Measurements from ENCODE around the gene CHML. TPM values are rescaled to one million over a fixed set of nuclear protein-coding genes. Genes with fewer than 3 reads are reported as not detected.

CHML gene
- total and polyA plus RNA-seq, 10 donors: 2.2 to 14.2 (median 10.6) TPM

DNA sequence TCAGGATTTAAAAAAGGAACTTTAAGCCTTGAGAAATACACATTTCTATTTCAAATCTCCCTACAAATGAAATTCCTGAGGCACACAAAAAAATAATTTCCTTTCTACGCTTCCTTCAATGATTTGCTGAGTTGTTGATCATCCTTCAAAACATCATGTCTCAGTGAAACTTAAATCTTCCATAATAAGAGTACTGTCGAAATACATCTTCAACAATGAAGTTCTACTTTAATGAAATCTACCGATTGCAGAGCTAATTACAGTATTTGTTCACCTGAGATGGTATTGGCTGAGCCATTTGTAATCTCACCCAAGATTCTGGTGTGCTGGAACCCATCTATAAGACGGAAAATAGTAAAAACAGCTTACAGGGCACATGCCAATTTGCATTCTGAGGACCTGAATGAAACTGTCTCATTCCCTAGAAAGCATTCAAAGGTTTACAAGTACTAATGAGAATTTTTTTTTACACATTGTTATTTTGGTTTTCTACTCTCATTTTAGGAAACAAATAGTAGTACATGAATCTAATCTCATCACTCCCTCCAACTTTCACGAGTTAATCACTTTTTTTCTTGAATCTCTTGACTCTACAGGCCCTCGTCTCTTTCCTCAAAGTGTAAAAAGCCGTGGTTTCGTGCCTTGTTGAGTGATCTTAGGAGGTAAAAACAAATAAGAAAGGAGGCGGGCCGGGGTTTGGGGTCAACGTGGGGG lies 1.1 kb downstream of the CHML start:
- DNase-seq: no peak
- H3K4me3 ChIP-seq: peak overlapping the region; percentile 67 to 87 (median 76)
- TF ChIP-seq, protein P1, sequence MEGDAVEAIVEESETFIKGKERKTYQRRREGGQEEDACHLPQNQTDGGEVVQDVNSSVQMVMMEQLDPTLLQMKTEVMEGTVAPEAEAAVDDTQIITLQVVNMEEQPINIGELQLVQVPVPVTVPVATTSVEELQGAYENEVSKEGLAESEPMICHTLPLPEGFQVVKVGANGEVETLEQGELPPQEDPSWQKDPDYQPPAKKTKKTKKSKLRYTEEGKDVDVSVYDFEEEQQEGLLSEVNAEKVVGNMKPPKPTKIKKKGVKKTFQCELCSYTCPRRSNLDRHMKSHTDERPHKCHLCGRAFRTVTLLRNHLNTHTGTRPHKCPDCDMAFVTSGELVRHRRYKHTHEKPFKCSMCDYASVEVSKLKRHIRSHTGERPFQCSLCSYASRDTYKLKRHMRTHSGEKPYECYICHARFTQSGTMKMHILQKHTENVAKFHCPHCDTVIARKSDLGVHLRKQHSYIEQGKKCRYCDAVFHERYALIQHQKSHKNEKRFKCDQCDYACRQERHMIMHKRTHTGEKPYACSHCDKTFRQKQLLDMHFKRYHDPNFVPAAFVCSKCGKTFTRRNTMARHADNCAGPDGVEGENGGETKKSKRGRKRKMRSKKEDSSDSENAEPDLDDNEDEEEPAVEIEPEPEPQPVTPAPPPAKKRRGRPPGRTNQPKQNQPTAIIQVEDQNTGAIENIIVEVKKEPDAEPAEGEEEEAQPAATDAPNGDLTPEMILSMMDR (IDR thresholded peaks at IDR 0.05 in 8 of 11, conservative IDR thresholded peaks at IDR 0.05 in 3 of 11): no peak
- TF ChIP-seq POLR2AphosphoS5 (IDR thresholded peaks at IDR 0.05): no peak
- no peak for TF ChIP-seq POLR2A (IDR thresholded peaks at IDR 0.05)
- intact Hi-C loops (cut with DNase I; ENCODE audit: low total_unique reads): loop anchor here (10.0 kb wide), 1 partner anchor 206 kb away; the partner anchor contains the start of gene EXO1
- WGBS, 5 donors: 7 to 10% (median 8%) methylated on average over 11 of the region's 11 CpGs
- H3K27ac ChIP-seq: peak overlapping the region in 7 of 8 donors; percentile 73 to 93 (median 90)
- H3K4me1 ChIP-seq: peaks cover 18 to 59% (median 41%) of the 10 kb centered on the region in 6 donors
- H3K27me3 ChIP-seq (replicated peaks in 1 of 7): no peaks in the 10 kb centered on the region
- H3K36me3 ChIP-seq: peaks cover 0 to 16% (median 7%) of the 10 kb centered on the region in 6 donors
- H3K9me3 ChIP-seq: peaks cover 0 to 13% (median 4%) of the 10 kb centered on the region in 8 donors

DNA sequence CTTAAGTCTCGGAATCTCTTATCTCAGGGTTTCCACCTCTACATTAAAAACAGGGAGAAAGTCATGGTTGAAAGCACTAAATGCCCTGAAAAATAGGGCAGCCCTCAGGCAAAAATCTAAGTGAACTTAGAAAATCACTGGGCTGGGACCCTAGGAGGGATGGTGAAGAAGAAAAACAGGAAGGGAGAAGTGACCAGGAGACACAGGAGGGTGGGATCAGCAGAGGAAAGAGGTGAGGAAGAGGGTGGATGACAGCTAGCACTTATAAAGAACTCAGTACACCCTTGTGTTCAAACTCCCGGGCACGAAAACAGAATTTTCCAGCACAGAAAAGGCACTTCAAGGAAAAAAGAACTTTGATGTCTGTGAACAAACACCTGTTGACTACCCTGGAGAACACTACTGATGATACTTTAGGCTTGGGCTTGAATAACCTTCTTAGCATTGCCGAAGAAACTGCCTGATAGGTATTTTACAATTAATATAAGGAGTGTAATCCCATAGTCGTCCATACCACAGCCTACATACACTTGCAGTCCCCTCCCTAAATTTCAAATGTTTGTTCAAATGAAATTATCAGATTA lies 2.0 kb downstream of the CHML start:
- no peak for DNase-seq
- Histone ChIP-seq H3K36me3 (peaks cover 0 to 20% (median 8%) of the 10 kb centered on the region in 6 donors), H3K27ac (peak overlapping the region in 2 of 8 donors; percentile 12 to 30), H3K27me3 (replicated peaks in 1 of 7) (no peaks in the 10 kb centered on the region), H3K4me1 (peaks cover 18 to 59% (median 41%) of the 10 kb centered on the region in 6 donors), H3K4me3 (peak overlapping the region in 4 of 8 donors; percentile 7 to 87 (median 78)), H3K9me3 (peaks cover 0 to 9% (median 2%) of the 10 kb centered on the region in 8 donors)
- TF ChIP-seq POLR2AphosphoS5 (IDR thresholded peaks at IDR 0.05): no peak
- TF ChIP-seq, protein P1 (IDR thresholded peaks at IDR 0.05 in 8 of 11, conservative IDR thresholded peaks at IDR 0.05 in 3 of 11): no peak
- no peak for TF ChIP-seq POLR2A (IDR thresholded peaks at IDR 0.05)
- intact Hi-C loops (cut with DNase I; ENCODE audit: low total_unique reads): loop anchor here (10.0 kb wide), 1 partner anchor 207 kb away; the partner anchor contains the start of gene EXO1
- WGBS, 5 donors: 79 to 88% (median 83%) methylated on average over 5 of the region's 5 CpGs

DNA sequence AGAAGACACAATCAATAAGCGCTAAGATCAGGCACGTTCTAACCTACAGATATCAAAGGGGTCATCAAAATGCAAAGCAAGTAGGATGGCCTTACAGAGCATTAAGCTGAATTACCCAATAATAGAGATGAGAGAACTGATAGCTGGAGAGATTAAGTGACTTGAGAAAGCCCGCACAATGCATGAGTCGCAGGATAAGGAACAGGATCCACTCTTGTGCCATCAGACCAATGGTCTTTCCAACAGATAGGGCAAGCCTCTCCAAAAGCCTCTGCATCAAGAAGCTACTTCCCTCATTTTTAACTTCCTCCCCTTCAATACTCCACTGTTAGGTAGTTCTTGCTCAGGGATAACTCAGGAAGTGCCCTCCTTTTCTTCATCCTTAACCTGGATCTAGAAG lies 2.6 kb downstream of the CHML start:
- H3K4me3 ChIP-seq: peak overlapping the region in 2 of 8 donors; percentile 83 to 87
- intact Hi-C loops (cut with DNase I; ENCODE audit: low total_unique reads): loop anchor here (10.0 kb wide), 1 partner anchor 207 kb away; the partner anchor contains the start of gene EXO1
- 69 to 89% (median 84%) methylated on average over 4 of the region's 4 CpGs for WGBS, 5 donors

More for the DNA sequence above, 2.6 kb downstream of the CHML start:
- TF ChIP-seq, protein P1 (IDR thresholded peaks at IDR 0.05 in 8 of 11, conservative IDR thresholded peaks at IDR 0.05 in 3 of 11): no peak
- TF ChIP-seq POLR2A (IDR thresholded peaks at IDR 0.05): no peak
- TF ChIP-seq POLR2AphosphoS5 (IDR thresholded peaks at IDR 0.05): no peak
- H3K36me3 ChIP-seq: peaks cover 0 to 20% (median 8%) of the 10 kb centered on the region in 6 donors
- H3K4me1 ChIP-seq: peaks cover 18 to 59% (median 41%) of the 10 kb centered on the region in 6 donors
- H3K27me3 ChIP-seq (replicated peaks in 1 of 7): no peaks in the 10 kb centered on the region
- peak overlapping the region in 1 of 8 donors; percentile 9 for H3K27ac ChIP-seq
- DNase-seq: no peak
- peaks cover 0 to 5% (median 0%) of the 10 kb centered on the region in 8 donors for H3K9me3 ChIP-seq
